Mononuclear cell (primary cell): ENCODE results near the gene DUXB. TPM values are rescaled to one million over a fixed set of nuclear protein-coding genes. Genes with fewer than 3 reads are reported as not detected.

Source experiments
- H3K27me3 ChIP-seq: 2 replicates; pipeline ENCODE4 v1.6.0; 2011; ENCODE audit warnings: low read length, control low read depth; ENCODE audit not compliant: insufficient read depth
- H3K4me1 ChIP-seq: 2 replicates; pipeline ENCODE4 v1.5.1; 2011; ENCODE audit warnings: mild to moderate bottlenecking, low read length, control low read depth; ENCODE audit not compliant: insufficient read depth
- H3K4me3 ChIP-seq: 2 replicates; pipeline ENCODE4 v1.5.1; 2011; ENCODE audit warnings: mild to moderate bottlenecking, low read length, moderate library complexity
- H3K9me3 ChIP-seq: 2 replicates; pipeline ENCODE4 v1.5.1; 2011; ENCODE audit warnings: low read depth, mild to moderate bottlenecking, control low read depth, low read length
- total RNA-seq: library from RNA; depleted of rRNA; stranded (reverse); fragments of >200 nt; gene quantifications from one replicate; pipeline ENCODE4 v1.2.3, GENCODE V29; 2012

Gene DUXB
- total RNA-seq, 1 donor, result 0.21 TPM

- Histone ChIP-seq H3K27me3 (no peaks in the 10 kb centered on the region), H3K4me3 (no peak overlapping the region), H3K4me1 (no peaks in the 10 kb centered on the region), H3K9me3 (no peaks in the 10 kb centered on the region)
These were observed 3.7 kb downstream of the DUXB start for GRCh38 chr16:75697571-75697970.

DNA sequence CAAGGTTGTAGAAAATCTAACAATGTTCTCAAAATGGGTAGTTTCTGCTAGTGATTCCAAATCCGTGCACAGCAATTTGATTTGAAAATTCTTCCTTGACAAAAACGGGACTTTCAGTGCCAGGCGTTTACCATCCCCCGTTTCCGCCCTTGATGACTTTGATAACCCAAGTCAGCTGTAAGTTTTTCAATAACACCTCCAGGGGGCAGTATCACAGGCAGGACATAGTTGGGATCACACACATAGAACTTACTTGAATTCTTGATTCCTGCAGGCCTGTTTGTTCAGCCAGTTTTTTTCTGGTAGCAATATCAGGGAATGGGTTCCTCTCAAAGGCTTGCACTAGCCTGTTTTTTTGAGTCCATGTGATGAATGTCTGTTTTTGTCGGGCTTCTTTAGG lies 5.6 kb downstream of the DUXB start:
- no peaks in the 10 kb centered on the region for H3K27me3 ChIP-seq
- H3K4me1 ChIP-seq, result no peaks in the 10 kb centered on the region
- H3K4me3 ChIP-seq, result no peak overlapping the region
- H3K9me3 ChIP-seq, result no peaks in the 10 kb centered on the region

DNA sequence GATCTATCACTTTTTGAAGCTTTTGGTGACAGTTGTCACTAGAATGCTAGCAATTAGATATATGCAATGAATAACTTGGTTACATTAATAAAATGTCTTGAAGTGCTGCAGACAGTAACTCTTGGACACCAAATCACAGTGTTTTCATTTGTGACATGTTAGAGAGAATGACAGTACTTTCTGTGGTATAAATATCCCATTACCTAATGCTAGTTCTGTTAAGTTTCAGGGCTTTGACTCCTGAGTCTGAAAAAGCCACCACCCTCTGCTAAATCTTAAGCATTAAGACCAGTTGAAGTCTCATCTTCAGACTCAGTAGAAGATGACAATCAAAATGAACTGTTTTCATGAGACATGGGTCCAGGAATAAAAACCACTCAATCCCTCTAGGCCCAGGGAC lies 13.9 kb downstream of the DUXB start:
- Histone ChIP-seq H3K4me1 (no peaks in the 10 kb centered on the region), H3K27me3 (no peaks in the 10 kb centered on the region), H3K4me3 (no peak overlapping the region), H3K9me3 (no peaks in the 10 kb centered on the region)

DNA sequence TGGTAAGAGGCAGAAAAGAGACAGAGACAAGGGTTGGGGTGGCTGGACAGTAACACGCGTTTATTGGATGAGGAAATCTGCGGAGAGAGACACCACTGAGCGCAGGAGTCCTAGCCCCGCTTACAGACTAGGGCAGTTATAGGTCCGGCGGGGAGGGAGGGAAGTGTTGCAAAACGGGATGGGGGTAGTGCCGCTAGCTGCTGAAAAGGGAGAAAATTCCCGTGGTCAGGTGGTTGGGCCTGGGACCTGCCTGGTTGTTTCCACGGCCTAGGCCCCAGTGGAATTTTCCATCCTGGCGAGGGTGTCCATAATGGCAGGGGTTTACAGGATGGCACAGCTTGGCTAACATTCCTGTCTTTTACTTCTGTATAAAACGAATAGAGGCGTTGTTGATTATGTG lies 19.0 kb downstream of the DUXB start:
- Histone ChIP-seq H3K4me3 (no peak overlapping the region), H3K27me3 (no peaks in the 10 kb centered on the region), H3K4me1 (no peaks in the 10 kb centered on the region), H3K9me3 (no peaks in the 10 kb centered on the region)

DNA sequence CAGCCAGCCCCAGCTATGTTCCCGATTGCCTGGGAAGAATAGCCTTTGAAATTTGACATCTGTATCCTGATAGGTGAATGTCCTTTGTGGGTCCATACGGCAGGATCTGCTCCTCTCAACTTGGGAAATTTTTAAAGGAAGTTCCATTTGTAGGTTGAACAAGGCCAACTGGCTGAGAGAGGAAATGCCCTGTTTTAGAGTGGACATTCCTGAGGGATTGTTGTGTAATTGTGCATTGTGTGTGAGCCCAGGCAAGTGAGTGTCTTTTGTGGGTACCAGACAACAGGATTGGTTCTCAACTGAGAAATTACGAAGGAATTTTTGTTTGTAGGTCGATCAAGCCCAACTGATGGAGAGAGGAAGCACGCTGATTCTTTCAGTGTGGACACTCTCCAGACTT lies 21.9 kb downstream of the DUXB start:
- Histone ChIP-seq H3K4me1 (no peaks in the 10 kb centered on the region), H3K9me3 (no peaks in the 10 kb centered on the region), H3K27me3 (no peaks in the 10 kb centered on the region), H3K4me3 (no peak overlapping the region)

GRCh38 chr16:75676909-75677308 lies 24.4 kb downstream of the DUXB start, which contains the start of gene CPHXL2:
TSS of gene CPHXL2 (minus strand) at chr16:75677009. CDS start at chr16:75676999, 10 bp downstream.
- Histone ChIP-seq H3K9me3 (no peaks in the 10 kb centered on the region), H3K27me3 (no peaks in the 10 kb centered on the region), H3K4me3 (no peak within 1 kb of the TSS), H3K4me1 (no peaks in the 10 kb centered on the region)

GRCh38 chr16:75667503-75667902 lies 33.8 kb downstream of the DUXB start:
- Histone ChIP-seq H3K27me3 (no peaks in the 10 kb centered on the region), H3K4me3 (no peak overlapping the region), H3K4me1 (no peaks in the 10 kb centered on the region), H3K9me3 (no peaks in the 10 kb centered on the region)

DNA sequence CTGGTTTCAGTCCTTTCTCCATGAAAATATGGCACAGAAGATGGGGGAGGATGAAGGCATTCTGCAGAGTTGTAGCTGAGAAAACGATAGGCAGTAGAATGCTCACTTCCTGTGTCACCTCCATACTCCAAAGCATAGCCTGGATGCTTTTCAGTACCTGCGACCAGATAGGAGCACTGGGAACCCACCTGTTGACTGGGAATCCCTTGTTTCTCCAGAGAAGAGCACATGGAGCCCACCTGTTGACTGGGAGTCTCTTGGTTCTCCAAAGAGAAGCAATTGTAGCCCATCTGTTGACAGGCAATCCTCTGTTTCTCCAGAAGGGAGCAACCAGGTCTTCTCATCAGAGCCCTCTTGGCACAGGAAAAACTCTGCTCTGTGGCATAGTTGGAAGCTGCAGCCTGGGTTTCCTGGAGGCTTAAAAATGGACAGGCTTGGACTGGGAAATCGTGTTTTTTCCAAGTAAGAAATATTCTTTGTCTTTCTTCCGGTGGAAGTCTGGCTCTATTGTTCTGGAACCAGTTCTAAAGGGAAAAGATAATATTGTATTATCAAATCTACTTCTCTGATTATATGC lies 40.4 kb downstream of the DUXB start:
- Histone ChIP-seq H3K9me3 (no peaks in the 10 kb centered on the region), H3K4me1 (no peaks in the 10 kb centered on the region), H3K4me3 (no peak overlapping the region), H3K27me3 (no peaks in the 10 kb centered on the region)

GRCh38 chr16:75660321-75660720 lies 40.9 kb downstream of the DUXB start:
- Histone ChIP-seq H3K27me3 (no peaks in the 10 kb centered on the region), H3K4me1 (no peaks in the 10 kb centered on the region), H3K4me3 (no peak overlapping the region), H3K9me3 (no peaks in the 10 kb centered on the region)

DNA sequence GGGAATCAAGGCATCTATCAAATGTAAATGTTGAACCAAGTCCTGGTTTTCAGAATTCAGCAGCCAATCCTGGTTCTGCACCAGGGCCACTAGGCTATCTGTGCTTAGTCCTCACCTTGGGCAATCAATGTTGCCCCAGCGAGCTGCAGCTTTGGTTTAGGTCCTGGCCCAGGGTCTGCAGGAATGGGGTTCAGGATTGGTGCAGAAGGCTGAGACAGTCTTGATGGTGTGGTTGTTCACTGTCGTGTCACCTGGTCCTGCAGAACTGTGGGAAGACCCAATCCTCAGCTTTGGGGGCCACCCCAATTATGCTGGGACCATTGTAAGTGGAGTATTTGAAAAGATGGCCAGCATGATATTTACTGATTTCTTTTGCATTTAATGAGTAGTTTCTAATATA lies 43.1 kb downstream of the DUXB start:
- H3K4me3 ChIP-seq, result no peak overlapping the region
- H3K27me3 ChIP-seq, result no peaks in the 10 kb centered on the region
- peaks cover 5% of the 10 kb centered on the region for H3K4me1 ChIP-seq
- no peaks in the 10 kb centered on the region for H3K9me3 ChIP-seq

DNA sequence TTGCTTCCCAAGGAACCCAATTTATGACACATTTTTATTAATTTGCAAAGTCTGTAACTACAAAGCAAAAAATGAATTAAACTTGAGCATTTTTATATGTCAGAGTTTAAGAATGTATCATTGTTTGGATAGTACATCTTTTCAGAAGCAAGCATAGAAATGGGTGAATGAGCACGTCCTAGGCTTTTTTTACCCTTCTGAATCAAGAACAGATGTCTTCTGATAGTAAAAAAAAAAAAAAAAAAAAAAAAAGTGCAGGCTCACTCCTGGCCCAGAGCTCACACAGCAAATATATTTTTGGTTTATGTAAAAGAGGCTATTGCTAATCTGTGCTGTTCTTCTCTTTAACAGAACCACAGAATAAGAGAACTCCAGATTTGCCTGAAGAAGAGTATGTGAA lies 47.3 kb downstream of the DUXB start:
- Histone ChIP-seq H3K27me3 (no peaks in the 10 kb centered on the region), H3K4me3 (no peak overlapping the region), H3K4me1 (peaks cover 34% of the 10 kb centered on the region), H3K9me3 (no peaks in the 10 kb centered on the region)

DNA sequence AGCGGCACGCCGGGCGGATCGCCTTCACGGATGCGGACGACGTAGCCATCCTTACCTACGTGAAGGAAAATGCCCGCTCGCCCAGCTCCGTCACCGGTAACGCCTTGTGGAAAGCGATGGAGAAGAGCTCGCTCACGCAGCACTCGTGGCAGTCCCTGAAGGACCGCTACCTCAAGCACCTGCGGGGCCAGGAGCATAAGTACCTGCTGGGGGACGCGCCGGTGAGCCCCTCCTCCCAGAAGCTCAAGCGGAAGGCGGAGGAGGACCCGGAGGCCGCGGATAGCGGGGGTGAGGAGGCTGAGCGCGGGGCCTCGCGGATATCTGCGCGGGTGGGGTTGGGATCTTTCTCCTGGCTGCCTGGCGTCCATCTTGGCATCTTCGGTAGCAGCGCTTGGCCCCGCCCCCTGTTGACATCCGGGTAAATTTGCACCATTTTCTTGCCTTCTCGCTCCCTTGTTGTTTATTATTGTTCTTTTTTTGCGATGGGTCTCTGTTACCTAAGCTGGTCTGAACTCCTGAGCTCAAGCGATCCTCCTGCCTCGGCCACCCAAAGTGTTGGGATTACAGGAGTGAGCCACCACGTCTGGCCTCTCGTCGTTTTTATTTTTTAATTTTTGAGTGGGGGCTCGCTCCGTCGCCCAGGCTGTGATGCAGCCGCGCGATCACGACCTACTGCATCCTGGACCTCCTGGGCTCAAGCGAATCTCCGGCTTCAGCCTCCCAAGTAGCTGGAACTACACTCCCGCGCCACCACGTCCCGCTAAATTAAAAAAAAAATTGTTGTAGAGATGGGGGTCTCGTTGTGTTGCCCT lies 52.8 kb downstream of the DUXB start:
- Histone ChIP-seq H3K9me3 (no peaks in the 10 kb centered on the region), H3K4me3 (peak overlapping the region; percentile 98), H3K27me3 (no peaks in the 10 kb centered on the region), H3K4me1 (peaks cover 60% of the 10 kb centered on the region)

DNA sequence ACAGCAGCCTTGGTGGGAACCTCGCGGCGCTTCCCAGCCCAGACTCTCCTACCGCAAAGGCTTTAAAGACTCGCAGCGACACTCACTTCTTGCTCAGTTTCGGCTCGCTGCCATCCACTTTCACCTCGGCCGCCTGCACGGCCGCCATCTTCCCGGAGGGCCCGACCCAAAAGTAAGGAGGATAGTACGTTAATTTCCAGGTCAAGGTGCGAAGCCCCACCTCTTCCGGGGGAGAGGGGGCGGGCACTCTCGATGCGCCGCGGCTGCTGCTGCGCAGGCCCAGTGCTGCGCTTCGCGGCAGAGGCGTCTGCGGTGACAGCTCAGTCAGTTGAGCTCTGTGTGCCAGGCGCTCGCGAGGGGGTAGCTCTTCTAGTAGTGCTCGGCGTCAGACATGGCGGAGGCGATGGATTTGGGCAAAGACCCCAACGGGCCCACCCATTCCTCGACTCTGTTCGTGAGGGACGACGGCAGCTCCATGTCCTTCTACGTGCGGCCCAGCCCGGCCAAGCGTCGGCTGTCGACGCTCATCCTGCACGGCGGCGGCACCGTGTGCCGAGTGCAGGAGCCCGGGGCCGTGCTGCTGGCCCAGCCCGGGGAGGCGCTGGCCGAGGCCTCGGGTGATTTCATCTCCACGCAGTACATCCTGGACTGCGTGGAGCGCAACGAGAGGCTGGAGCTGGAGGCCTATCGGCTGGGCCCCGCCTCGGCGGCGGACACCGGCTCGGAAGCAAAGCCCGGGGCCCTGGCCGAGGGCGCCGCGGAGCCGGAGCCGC lies 53.6 kb downstream of the DUXB start, which contains the start of the genes KARS1 and TERF2IP:
Gene KARS1, minus strand, starts transcription at position 174 of the 773 bp plus-strand sequence. Its CDS starts 26 bp downstream, at position 148.
Gene TERF2IP, plus strand, starts transcription at position 282 of the 773 bp plus-strand sequence. Its CDS starts 110 bp downstream, at position 392.
- H3K4me1 ChIP-seq, result peaks cover 55% of the 10 kb centered on the region

GRCh38 chr16:75647112-75647491 lies 54.2 kb downstream of the DUXB start:
- Histone ChIP-seq H3K9me3 (no peaks in the 10 kb centered on the region), H3K27me3 (no peaks in the 10 kb centered on the region), H3K4me1 (peaks cover 53% of the 10 kb centered on the region), H3K4me3 (peak overlapping the region; percentile 98)

More for the DNA sequence above, 53.6 kb downstream of the DUXB start, which contains the start of the genes KARS1 and TERF2IP:
- no peaks in the 10 kb centered on the region for H3K27me3 ChIP-seq
- peak within 1 kb of the TSS; percentile 98 for H3K4me3 ChIP-seq
- no peaks in the 10 kb centered on the region for H3K9me3 ChIP-seq
